Fibroblast of pulmonary artery (primary cell): ENCODE data around the gene CHST9.
"Not testable (repeated sequence)": the region's sequence is repeated elsewhere in the genome, so short reads cannot be mapped to it uniquely, and the experiment has no call there.

ENCODE experiments used
- DNase-seq: peaks from one replicate; pipeline ENCODE4 v3.0.0-alpha.2; 2010; ENCODE audit warnings: low read depth
- H3K4me3 ChIP-seq: replicated peaks from 2 replicates; pipeline ENCODE4 v1.5.1; 2011; ENCODE audit warnings: low read depth, mild to moderate bottlenecking, control low read depth, low read length, moderate library complexity
- CTCF ChIP-seq: IDR thresholded peaks from 2 replicates; pipeline ENCODE4 v1.5.1; 2011; ENCODE audit warnings: mild to moderate bottlenecking, control low read depth, low read length, inconsistent platforms; ENCODE audit errors: missing control alignments

The CHST9 gene

GRCh38 chr18:26989842-26990241 lies 195.3 kb downstream of the CHST9 start:
- no peak for TF ChIP-seq CTCF
- no peak for DNase-seq
- H3K4me3 ChIP-seq, result no peak overlapping the region

- no peak for DNase-seq
- no peak overlapping the region for H3K4me3 ChIP-seq
- TF ChIP-seq CTCF, result no peak
Observed at GRCh38 chr18:26981360-26982082, 203.6 kb downstream of the CHST9 start.

GRCh38 chr18:26978812-26979341 lies 206.2 kb downstream of the CHST9 start:
- H3K4me3 ChIP-seq, result no peak overlapping the region
- no peak for TF ChIP-seq CTCF
- no peak for DNase-seq

- TF ChIP-seq CTCF, result no peak
- DNase-seq, result no peak
- no peak overlapping the region for H3K4me3 ChIP-seq
Observed at GRCh38 chr18:26977781-26978180, 207.3 kb downstream of the CHST9 start.

- no peak for DNase-seq
- H3K4me3 ChIP-seq, result no peak overlapping the region
- TF ChIP-seq CTCF, result no peak
Observed at GRCh38 chr18:26976206-26976605, 208.9 kb downstream of the CHST9 start.

GRCh38 chr18:26972549-26972948 lies 212.6 kb downstream of the CHST9 start:
- DNase-seq, H3K4me3 ChIP-seq: not testable (repeated sequence)

- no peak for DNase-seq
- H3K4me3 ChIP-seq, result no peak overlapping the region
- TF ChIP-seq CTCF, result no peak
Observed at GRCh38 chr18:26971409-26971808, 213.7 kb downstream of the CHST9 start.
